ENCODE measurements around the gene BAZ2B.

- TF ChIP-seq POLR2A (IDR thresholded peaks at IDR 0.05; ENCODE audit: low read depth, low read length) (no peak), POLR2AphosphoS5 (IDR thresholded peaks at IDR 0.05; ENCODE audit: low read depth, low read length) (no peak), TAF1 (IDR thresholded peaks at IDR 0.05; ENCODE audit: low read depth, low read length) (no peak)
Measured at GRCh38 chr2:159513745-159514144, 102.6 kb downstream of the BAZ2B start.
